Neutrophil (primary cell): ENCODE data around the gene CCDC187.

Experiments
- H3K27ac ChIP-seq: fragments of 200-600 bp; sonication (generic); 2 replicates; pipeline ENCODE4 v1.5.1; 2016; ENCODE audit warnings: mild to moderate bottlenecking, moderate library complexity
- H3K27me3 ChIP-seq: fragments of 200-600 bp; sonication (generic); 2 replicates; pipeline ENCODE4 v1.6.0; 2016; ENCODE audit warnings: mild to moderate bottlenecking
- H3K36me3 ChIP-seq: fragments of 200-600 bp; sonication (generic); 2 replicates; pipeline ENCODE4 v1.5.1; 2017
- H3K4me1 ChIP-seq, 2 experiments: fragments of 200-600 bp in 1 of 2; sonication (generic) in 1 of 2; 1 replicate in 1 of 2; 2 replicates in 1 of 2; pipeline versions ENCODE4 v1.5.1 to v1.6.1; 2013 to 2016; ENCODE audit warnings: low read depth in 1 of 2, low read length in 1 of 2, mild to moderate bottlenecking in 1 of 2, moderate library complexity in 1 of 2; ENCODE audit not compliant: control insufficient read depth in 1 of 2, insufficient read depth in 1 of 2
- H3K4me3 ChIP-seq, 2 experiments: fragments of 200-600 bp in 1 of 2; sonication (generic) in 1 of 2; 1 replicate in 1 of 2; 2 replicates in 1 of 2; pipeline ENCODE4 v1.5.1; 2013 to 2016; ENCODE audit warnings: low read depth in 1 of 2, low read length in 1 of 2, mild to moderate bottlenecking in 1 of 2, moderate library complexity in 1 of 2
- H3K9me3 ChIP-seq: fragments of 200-600 bp; sonication (generic); 2 replicates; pipeline ENCODE4 v1.5.1; 2016
- CTCF ChIP-seq: fragments of 200-600 bp; sonication (generic); IDR thresholded peaks from 2 replicates; pipeline ENCODE4 v1.5.1; 2016; ENCODE audit warnings: antibody characterized with exemption

The CCDC187 gene

DNA sequence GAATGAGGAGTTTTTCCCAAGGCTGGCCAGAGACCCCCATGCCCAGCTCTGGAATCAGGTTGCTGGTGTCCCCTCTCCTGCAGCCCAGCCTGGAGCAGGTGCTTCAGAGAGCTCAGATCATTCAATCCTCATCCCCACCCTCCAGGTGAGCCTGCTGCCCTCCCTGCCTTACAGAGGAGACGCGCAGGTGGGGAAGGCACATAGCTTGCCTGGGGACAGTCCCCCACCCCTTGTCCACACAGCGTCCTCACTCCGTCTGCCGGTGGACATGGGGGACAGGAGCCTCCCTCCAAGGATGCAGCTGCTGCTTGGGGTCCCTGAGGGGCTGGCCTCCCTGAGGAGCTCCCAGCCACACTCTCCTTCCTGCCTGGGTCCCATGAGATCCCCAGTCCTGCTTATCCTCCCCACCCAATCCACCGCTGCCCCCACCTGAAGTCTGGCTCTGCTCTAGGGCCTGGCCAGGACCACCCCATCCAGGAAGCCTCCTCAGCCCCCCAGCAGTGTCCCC lies 41.2 kb downstream of the CCDC187 start:
- Histone ChIP-seq H3K9me3 (no peaks in the 10 kb centered on the region), H3K4me1 (peaks cover 5 to 10% of the 10 kb centered on the region in 2 experiments), H3K27ac (no peak overlapping the region), H3K4me3 (no peak overlapping the region), H3K27me3 (peaks cover 14% of the 10 kb centered on the region), H3K36me3 (no peaks in the 10 kb centered on the region)
- TF ChIP-seq CTCF, result no peak

DNA sequence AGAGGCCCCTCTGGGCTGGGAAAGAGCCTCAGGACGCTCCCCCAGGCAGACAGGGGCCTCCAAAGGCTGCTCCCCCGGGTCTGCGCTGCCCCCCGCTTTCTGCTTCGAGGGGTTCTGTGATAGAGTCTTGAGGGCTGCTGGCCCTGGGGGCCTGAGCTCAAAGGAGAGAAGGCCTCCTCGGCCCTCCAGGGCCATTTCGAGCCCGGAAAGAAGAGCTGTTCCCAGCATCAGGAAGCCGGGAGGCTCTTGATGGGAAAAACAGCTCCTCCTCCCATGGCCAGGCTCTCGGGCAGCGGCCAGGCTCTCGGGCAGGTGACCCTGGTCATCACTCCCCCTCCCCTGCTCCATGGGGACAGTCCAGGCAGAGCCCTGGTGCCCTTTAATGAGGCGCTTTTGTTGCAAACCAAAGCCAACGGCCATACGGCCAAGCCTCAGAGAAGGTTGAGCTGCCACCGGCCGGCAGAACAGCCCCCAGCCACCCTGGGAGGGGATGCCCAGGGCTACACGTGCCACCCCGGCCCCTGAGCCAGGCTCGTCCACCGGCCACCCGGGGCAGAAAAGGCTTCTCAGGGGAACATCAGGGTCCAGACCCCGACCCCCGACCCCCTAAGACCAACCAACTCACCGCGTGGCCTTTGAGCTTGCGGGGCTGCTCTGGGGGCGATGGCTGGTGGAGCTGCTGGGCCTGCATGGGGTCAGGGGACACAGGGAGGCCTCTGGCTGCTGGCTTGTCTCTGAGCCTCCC lies 42.0 kb downstream of the CCDC187 start:
- peaks cover 8% of the 10 kb centered on the region for H3K27me3 ChIP-seq
- H3K4me3 ChIP-seq, result no peak overlapping the region
- no peak for TF ChIP-seq CTCF
- no peaks in the 10 kb centered on the region for H3K36me3 ChIP-seq
- H3K27ac ChIP-seq, result no peak overlapping the region
- no peaks in the 10 kb centered on the region for H3K9me3 ChIP-seq
- peaks cover 0 to 1% of the 10 kb centered on the region in 2 experiments for H3K4me1 ChIP-seq

GRCh38 chr9:136260936-136261472 lies 42.9 kb downstream of the CCDC187 start:
- Histone ChIP-seq H3K4me3 (no peak overlapping the region), H3K36me3 (no peaks in the 10 kb centered on the region), H3K4me1 (no peaks in the 10 kb centered on the region), H3K9me3 (no peaks in the 10 kb centered on the region), H3K27me3 (peaks cover 6% of the 10 kb centered on the region), H3K27ac (no peak overlapping the region)
- TF ChIP-seq CTCF, result no peak

GRCh38 chr9:136260521-136260920 lies 43.4 kb downstream of the CCDC187 start:
- Histone ChIP-seq H3K27me3 (peaks cover 3% of the 10 kb centered on the region), H3K4me1 (no peaks in the 10 kb centered on the region), H3K27ac (no peak overlapping the region), H3K4me3 (no peak overlapping the region), H3K9me3 (no peaks in the 10 kb centered on the region), H3K36me3 (no peaks in the 10 kb centered on the region)
- no peak for TF ChIP-seq CTCF

DNA sequence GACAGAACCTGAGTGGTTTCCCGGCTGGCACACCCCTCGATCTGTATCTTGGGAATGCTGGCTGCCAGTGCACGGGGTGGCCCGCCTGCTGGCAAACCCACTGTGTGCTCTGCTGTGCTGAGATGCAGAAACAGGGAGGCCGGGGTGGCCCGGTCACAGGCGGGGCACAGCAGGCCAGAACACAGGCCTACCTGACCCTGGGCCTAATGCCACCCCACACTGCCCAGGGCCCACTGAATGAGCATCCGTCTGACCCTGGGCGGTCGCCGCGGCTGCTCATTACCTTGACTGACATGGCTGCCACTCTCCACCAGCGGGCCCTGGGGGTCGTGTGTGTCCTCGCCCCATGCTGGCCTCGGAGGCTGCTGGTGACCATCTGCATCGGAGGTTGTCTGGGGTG lies 44.1 kb downstream of the CCDC187 start:
- no peaks in the 10 kb centered on the region for H3K36me3 ChIP-seq
- H3K27me3 ChIP-seq, result peaks cover 4% of the 10 kb centered on the region
- no peak overlapping the region for H3K4me3 ChIP-seq
- no peaks in the 10 kb centered on the region for H3K9me3 ChIP-seq
- no peak overlapping the region for H3K27ac ChIP-seq
- H3K4me1 ChIP-seq, result no peaks in the 10 kb centered on the region
- no peak for TF ChIP-seq CTCF
